Sigmoid colon (tissue), 7 donors: ENCODE data around the gene DIS3L. TPM values are rescaled to one million over a fixed set of nuclear protein-coding genes. Genes with fewer than 3 reads are reported as not detected.
A peak's percentile ranks its signal among the peaks of the same experiment; 100 is the strongest.

Experiments used
- DNase-seq: peaks from one replicate; pipeline ENCODE4 v3.0.0-alpha.2; 2019
- H3K27ac ChIP-seq, 4 donors: fragments of 200-600 bp; sonication (generic); one replicate each; pipeline ENCODE4 v1.5.1; 2016 to 2019; ENCODE audit warnings: mild to moderate bottlenecking in 1 of 4
- H3K27me3 ChIP-seq, 3 donors: fragments of 200-600 bp; sonication (generic); one replicate each; pipeline ENCODE4 v1.5.1; 2019; ENCODE audit warnings: mild to moderate bottlenecking in 1 of 3
- H3K36me3 ChIP-seq, 4 donors: fragments of 200-600 bp; sonication (generic); one replicate each; pipeline ENCODE4 v1.5.1; 2016 to 2019
- H3K4me1 ChIP-seq, 4 donors: fragments of 200-600 bp; sonication (generic); one replicate each; pipeline ENCODE4 v1.5.1; 2017 to 2019
- H3K4me3 ChIP-seq, 4 donors: fragments of 200-600 bp; sonication (generic); one replicate each; pipeline ENCODE4 v1.5.1; 2017 to 2019; ENCODE audit warnings: mild to moderate bottlenecking in 2 of 4, moderate library complexity in 1 of 4
- H3K9me3 ChIP-seq, 4 donors: fragments of 200-600 bp in 3 of 4; sonication (generic) in 3 of 4; one replicate each; pipeline versions ENCODE4 v1.5.1 to v1.6.1; 2013 to 2019
- EP300 ChIP-seq, 4 donors: sonication (generic); formaldehyde crosslinking; IDR thresholded peaks; one replicate each; pipeline ENCODE4 v1.6.1; 2017; ENCODE audit warnings: antibody characterized with exemption in 4 of 4
- POLR2A ChIP-seq, 2 donors: fragments of 450-650 bp; IDR thresholded peaks; one replicate each; pipeline ENCODE4 v1.6.1; 2016; ENCODE audit warnings: antibody characterized with exemption in 2 of 2, mild to moderate bottlenecking in 2 of 2, moderate library complexity in 2 of 2
- POLR2AphosphoS5 ChIP-seq, 4 donors: sonication (generic); formaldehyde crosslinking; IDR thresholded peaks; one replicate each; pipeline ENCODE4 v1.6.1; 2017; ENCODE audit warnings: antibody characterized with exemption in 4 of 4
- WGBS, 2 donors: extraction: QIAGEN DNeasy Blood & Tissue Kit; methylation state at CpG; one replicate each; pipeline ENCODE4 v1.1.7; 2013; 5-methylcytosine and 5-hydroxymethylcytosine counted together
- intact Hi-C: fragments of 100-400 bp; cut with DNase I; formaldehyde crosslinking; loops from one replicate; pipeline ENCODE4 v1.15.1; 2023
- polyA plus RNA-seq, 3 donors: library from polyadenylated mRNA; stranded (reverse); fragments of 200-250 nt; gene quantifications; one replicate each; pipeline ENCODE4 v1.2.3, GENCODE V29; 2013
- total RNA-seq, 4 donors: library from RNA; depleted of rRNA; stranded (reverse); fragments of >200 nt; gene quantifications; one replicate each; pipeline ENCODE4 v1.1.0, GENCODE V29; 2016
- TF ChIP-seq, protein P1 (sequence below), 4 experiments: fragments of 450-650 bp in 3 of 4; fragments of 200-600 bp in 1 of 4; IDR thresholded peaks; one replicate each; pipeline ENCODE4 v1.5.1; 2016 to 2019; ENCODE audit warnings: antibody characterized with exemption in 4 of 4, mild to moderate bottlenecking in 3 of 4, moderate library complexity in 2 of 4
- donor health status: healthy with polysubstance abuse.
- donor health status: Bipolar disorder and iron deficiency.
- donor health status: healthy.

DIS3L gene
- total and polyA plus RNA-seq, 7 donors = 5.3 to 52.3 (median 29.5) TPM

- Histone ChIP-seq H3K27me3 (no peaks in the 10 kb centered on the region), H3K9me3 (no peaks in the 10 kb centered on the region), H3K27ac (no peak overlapping the region), H3K4me1 (peaks cover 0 to 18% (median 12%) of the 10 kb centered on the region in 4 donors), H3K4me3 (no peak overlapping the region), H3K36me3 (no peaks in the 10 kb centered on the region)
- no peak for TF ChIP-seq EP300 (IDR thresholded peaks at IDR 0.05)
- TF ChIP-seq POLR2AphosphoS5 (IDR thresholded peaks at IDR 0.05) = no peak
- TF ChIP-seq, protein P1, sequence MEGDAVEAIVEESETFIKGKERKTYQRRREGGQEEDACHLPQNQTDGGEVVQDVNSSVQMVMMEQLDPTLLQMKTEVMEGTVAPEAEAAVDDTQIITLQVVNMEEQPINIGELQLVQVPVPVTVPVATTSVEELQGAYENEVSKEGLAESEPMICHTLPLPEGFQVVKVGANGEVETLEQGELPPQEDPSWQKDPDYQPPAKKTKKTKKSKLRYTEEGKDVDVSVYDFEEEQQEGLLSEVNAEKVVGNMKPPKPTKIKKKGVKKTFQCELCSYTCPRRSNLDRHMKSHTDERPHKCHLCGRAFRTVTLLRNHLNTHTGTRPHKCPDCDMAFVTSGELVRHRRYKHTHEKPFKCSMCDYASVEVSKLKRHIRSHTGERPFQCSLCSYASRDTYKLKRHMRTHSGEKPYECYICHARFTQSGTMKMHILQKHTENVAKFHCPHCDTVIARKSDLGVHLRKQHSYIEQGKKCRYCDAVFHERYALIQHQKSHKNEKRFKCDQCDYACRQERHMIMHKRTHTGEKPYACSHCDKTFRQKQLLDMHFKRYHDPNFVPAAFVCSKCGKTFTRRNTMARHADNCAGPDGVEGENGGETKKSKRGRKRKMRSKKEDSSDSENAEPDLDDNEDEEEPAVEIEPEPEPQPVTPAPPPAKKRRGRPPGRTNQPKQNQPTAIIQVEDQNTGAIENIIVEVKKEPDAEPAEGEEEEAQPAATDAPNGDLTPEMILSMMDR (IDR thresholded peaks at IDR 0.05) = peak in 3 of 4 experiments; percentile 36 to 51 (median 40)
- TF ChIP-seq POLR2A (IDR thresholded peaks at IDR 0.05) = no peak
- DNase-seq = no peak
- WGBS, 2 donors = 10 to 20% methylated on average over 6 of the region's 6 CpGs
- intact Hi-C loops = loop anchor here (5.0 kb wide), 1 partner anchor 35 kb away; the partner anchor contains the start of gene MEGF11
Measured at GRCh38 chr15:66287461-66288057, 5.8 kb upstream of the DIS3L start.

- Histone ChIP-seq H3K9me3 (no peaks in the 10 kb centered on the region), H3K27ac (no peak overlapping the region), H3K4me1 (peaks cover 0 to 23% (median 15%) of the 10 kb centered on the region in 4 donors), H3K36me3 (no peaks in the 10 kb centered on the region), H3K4me3 (no peak overlapping the region), H3K27me3 (no peaks in the 10 kb centered on the region)
- no peak for DNase-seq
- no peak for TF ChIP-seq POLR2AphosphoS5 (IDR thresholded peaks at IDR 0.05)
- TF ChIP-seq POLR2A (IDR thresholded peaks at IDR 0.05) = no peak
- TF ChIP-seq, protein P1 (IDR thresholded peaks at IDR 0.05) = no peak
- intact Hi-C loops = loop anchor here (5.0 kb wide), 1 partner anchor 36 kb away; the partner anchor contains the start of gene MEGF11
Measured at GRCh38 chr15:66288093-66288492, 5.3 kb upstream of the DIS3L start.

- H3K9me3 ChIP-seq = no peaks in the 10 kb centered on the region
- 73 to 76% methylated on average over 6 of the region's 6 CpGs for WGBS, 2 donors
- H3K4me1 ChIP-seq = peaks cover 0 to 23% (median 15%) of the 10 kb centered on the region in 4 donors
- H3K27me3 ChIP-seq = no peaks in the 10 kb centered on the region
- no peak overlapping the region for H3K4me3 ChIP-seq
- TF ChIP-seq EP300 (IDR thresholded peaks at IDR 0.05) (no peak), POLR2A (IDR thresholded peaks at IDR 0.05) (no peak), POLR2AphosphoS5 (IDR thresholded peaks at IDR 0.05) (no peak)
- TF ChIP-seq, protein P1 (IDR thresholded peaks at IDR 0.05) = no peak
- H3K27ac ChIP-seq = no peak overlapping the region
- intact Hi-C loops = loop anchor here (5.0 kb wide), 1 partner anchor 36 kb away; the partner anchor contains the start of gene MEGF11
- no peak for DNase-seq
- H3K36me3 ChIP-seq = no peaks in the 10 kb centered on the region
Measured at GRCh38 chr15:66288551-66289185, 4.7 kb upstream of the DIS3L start.

DNA sequence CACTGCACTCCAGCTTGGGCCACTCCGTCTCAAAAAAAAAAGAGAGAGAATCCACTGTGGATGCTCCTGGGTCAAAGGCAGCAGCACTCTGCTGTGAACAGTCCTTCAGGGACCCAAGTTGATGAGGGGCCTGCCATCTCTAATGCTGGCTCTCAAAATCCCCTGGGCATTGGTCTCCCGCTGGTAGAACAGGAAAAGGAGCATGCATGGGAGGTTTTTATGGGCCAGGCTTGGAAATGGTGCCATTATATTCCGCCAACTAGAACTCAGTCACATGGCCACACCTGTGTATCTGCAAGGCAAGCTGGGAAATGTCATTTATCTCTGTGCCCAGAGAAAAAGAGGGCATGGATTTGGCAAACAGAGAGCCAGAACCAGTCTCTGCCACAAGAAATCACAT is 3.4 kb upstream of the DIS3L start:
- no peak for DNase-seq
- Histone ChIP-seq H3K36me3 (no peaks in the 10 kb centered on the region), H3K27me3 (no peaks in the 10 kb centered on the region), H3K9me3 (no peaks in the 10 kb centered on the region), H3K4me1 (peaks cover 0 to 32% (median 26%) of the 10 kb centered on the region in 4 donors), H3K27ac (no peak overlapping the region), H3K4me3 (no peak overlapping the region)
- intact Hi-C loops = loop anchor here (5.0 kb wide), 1 partner anchor 653 kb away; no protein-coding TSS in a partner anchor
- no peak for TF ChIP-seq POLR2AphosphoS5 (IDR thresholded peaks at IDR 0.05)
- TF ChIP-seq, protein P1 (IDR thresholded peaks at IDR 0.05) = no peak
- TF ChIP-seq EP300 (IDR thresholded peaks at IDR 0.05) = no peak
- TF ChIP-seq POLR2A (IDR thresholded peaks at IDR 0.05) = no peak
- WGBS, 2 donors = 83 to 87% methylated on average over 3 of the region's 3 CpGs
